SJSA1 (cell line): ENCODE data around the gene RBP4. TPM values are rescaled to one million over a fixed set of nuclear protein-coding genes. Genes with fewer than 3 reads are reported as not detected.

Experiments
- DNase-seq, 2 experiments: peaks; one replicate each; pipeline ENCODE4 v3.0.0-alpha.2; 2015 to 2020; ENCODE audit warnings: low spot score in 2 of 2, low read depth in 1 of 2
- H3K27ac ChIP-seq: fragments of 250-450 bp; sonication (Bioruptor Pico); 2 replicates; pipeline ENCODE4 v1.5.1; 2020; ENCODE audit warnings: mild to moderate bottlenecking, moderate library complexity
- H3K27me3 ChIP-seq: fragments of 250-450 bp; sonication (Bioruptor Pico); replicated peaks from 2 replicates; pipeline ENCODE4 v1.5.1; 2020; ENCODE audit warnings: mild to moderate bottlenecking, moderate library complexity
- H3K36me3 ChIP-seq: fragments of 250-450 bp; sonication (Bioruptor Pico); 2 replicates; pipeline ENCODE4 v1.5.1; 2020; ENCODE audit warnings: mild to moderate bottlenecking
- H3K4me1 ChIP-seq: fragments of 250-450 bp; sonication (Bioruptor Pico); replicated peaks from 2 replicates; pipeline ENCODE4 v1.6.1; 2021; ENCODE audit warnings: mild to moderate bottlenecking
- H3K4me3 ChIP-seq: fragments of 250-450 bp; sonication (Bioruptor Pico); 2 replicates; pipeline ENCODE4 v1.5.1; 2020; ENCODE audit warnings: mild to moderate bottlenecking
- H3K9me3 ChIP-seq: fragments of 250-450 bp; sonication (Bioruptor Pico); replicated peaks from 2 replicates; pipeline ENCODE4 v1.5.1; 2020; ENCODE audit warnings: mild to moderate bottlenecking
- total RNA-seq: library from RNA; depleted of rRNA; stranded (reverse); fragments of >200 nt; shearing (Covaris generic); gene quantifications from 2 replicates; pipeline ENCODE4 v1.2.3, GENCODE V29; 2014

The RBP4 gene
- total RNA-seq, 1 experiment from 2014 or later, result 19.3 TPM

GRCh38 chr10:93604146-93604545, 3.1 kb upstream of the RBP4 start:
- Histone ChIP-seq H3K4me3 (no peak overlapping the region), H3K36me3 (no peaks in the 10 kb centered on the region), H3K9me3 (no peaks in the 10 kb centered on the region; the same call in 1 of the 2 replicates), H3K27me3 (no peaks in the 10 kb centered on the region), H3K27ac (no peak overlapping the region), H3K4me1 (peaks cover 14% of the 10 kb centered on the region)
- DNase-seq, result no peak

- H3K27ac ChIP-seq, result no peak overlapping the region
- peaks cover 18% of the 10 kb centered on the region for H3K4me1 ChIP-seq
- H3K36me3 ChIP-seq, result no peaks in the 10 kb centered on the region
- H3K4me3 ChIP-seq, result no peak overlapping the region
- H3K27me3 ChIP-seq, result no peaks in the 10 kb centered on the region
- DNase-seq, result no peak
- no peaks in the 10 kb centered on the region for H3K9me3 ChIP-seq
Measured at GRCh38 chr10:93603023-93603422, 2.0 kb upstream of the RBP4 start.

- Histone ChIP-seq H3K27ac (peak overlapping the region; percentile 27), H3K4me3 (peak overlapping the region; percentile 43), H3K36me3 (no peaks in the 10 kb centered on the region; the same call in 1 of the 2 replicates), H3K9me3 (no peaks in the 10 kb centered on the region), H3K27me3 (no peaks in the 10 kb centered on the region), H3K4me1 (peaks cover 27% of the 10 kb centered on the region)
- peak in 1 of 2 experiments; percentile 14 for DNase-seq
Measured at GRCh38 chr10:93601774-93602162, 733 bp upstream of the RBP4 start.

- Histone ChIP-seq H3K36me3 (no peaks in the 10 kb centered on the region; the same call in 1 of the 2 replicates), H3K9me3 (no peaks in the 10 kb centered on the region), H3K4me3 (peak overlapping the region; percentile 43), H3K27me3 (no peaks in the 10 kb centered on the region), H3K4me1 (peaks cover 39% of the 10 kb centered on the region), H3K27ac (no peak overlapping the region)
- no peak for DNase-seq
Measured at GRCh38 chr10:93600446-93601145, 439 bp downstream of the RBP4 start.

GRCh38 chr10:93599778-93600177, 1.3 kb downstream of the RBP4 start:
- Histone ChIP-seq H3K9me3 (no peaks in the 10 kb centered on the region), H3K36me3 (peaks cover 3% of the 10 kb centered on the region; the same call in 1 of the 2 replicates), H3K4me1 (peaks cover 47% of the 10 kb centered on the region), H3K4me3 (no peak overlapping the region), H3K27ac (no peak overlapping the region), H3K27me3 (no peaks in the 10 kb centered on the region)
- no peak for DNase-seq

GRCh38 chr10:93599335-93599734, 1.7 kb downstream of the RBP4 start:
- Histone ChIP-seq H3K4me3 (no peak overlapping the region), H3K27me3 (no peaks in the 10 kb centered on the region), H3K4me1 (peaks cover 52% of the 10 kb centered on the region), H3K36me3 (peaks cover 3% of the 10 kb centered on the region; the same call in 1 of the 2 replicates), H3K27ac (no peak overlapping the region), H3K9me3 (no peaks in the 10 kb centered on the region)
- DNase-seq, result no peak

GRCh38 chr10:93598157-93598556, 2.9 kb downstream of the RBP4 start:
- no peak overlapping the region for H3K4me3 ChIP-seq
- no peak for DNase-seq
- peaks cover 3% of the 10 kb centered on the region; the same call in 1 of the 2 replicates for H3K36me3 ChIP-seq
- peaks cover 53% of the 10 kb centered on the region for H3K4me1 ChIP-seq
- no peak overlapping the region for H3K27ac ChIP-seq
- H3K9me3 ChIP-seq, result no peaks in the 10 kb centered on the region
- no peaks in the 10 kb centered on the region for H3K27me3 ChIP-seq

- H3K36me3 ChIP-seq, result peaks cover 3% of the 10 kb centered on the region; the same call in 1 of the 2 replicates
- H3K9me3 ChIP-seq, result no peaks in the 10 kb centered on the region
- H3K4me1 ChIP-seq, result peaks cover 50% of the 10 kb centered on the region
- H3K4me3 ChIP-seq, result no peak overlapping the region
- H3K27me3 ChIP-seq, result no peaks in the 10 kb centered on the region
- no peak overlapping the region for H3K27ac ChIP-seq
- DNase-seq, result no peak
Measured at GRCh38 chr10:93597075-93597599, 3.9 kb downstream of the RBP4 start.

GRCh38 chr10:93596539-93596938, 4.5 kb downstream of the RBP4 start:
- Histone ChIP-seq H3K4me3 (no peak overlapping the region), H3K27me3 (no peaks in the 10 kb centered on the region), H3K36me3 (peaks cover 3% of the 10 kb centered on the region; the same call in 1 of the 2 replicates), H3K27ac (peak overlapping the region; percentile 89), H3K4me1 (peaks cover 48% of the 10 kb centered on the region), H3K9me3 (no peaks in the 10 kb centered on the region)
- DNase-seq, result peak in 1 of 2 experiments; percentile 15

- peaks cover 43% of the 10 kb centered on the region for H3K4me1 ChIP-seq
- peak overlapping the region; percentile 89 for H3K27ac ChIP-seq
- no peaks in the 10 kb centered on the region for H3K27me3 ChIP-seq
- peaks cover 3% of the 10 kb centered on the region; the same call in 1 of the 2 replicates for H3K36me3 ChIP-seq
- DNase-seq, result peak; percentile 89 to 90
- no peak overlapping the region for H3K4me3 ChIP-seq
- no peaks in the 10 kb centered on the region for H3K9me3 ChIP-seq
Measured at GRCh38 chr10:93595378-93596161, 5.5 kb downstream of the RBP4 start.

- no peaks in the 10 kb centered on the region for H3K27me3 ChIP-seq
- peaks cover 43% of the 10 kb centered on the region for H3K4me1 ChIP-seq
- H3K27ac ChIP-seq, result no peak overlapping the region; the same call in 1 of the 2 replicates
- no peaks in the 10 kb centered on the region for H3K9me3 ChIP-seq
- peaks cover 3% of the 10 kb centered on the region; the same call in 1 of the 2 replicates for H3K36me3 ChIP-seq
- DNase-seq, result no peak
- H3K4me3 ChIP-seq, result no peak overlapping the region
Measured at GRCh38 chr10:93594518-93594917, 6.5 kb downstream of the RBP4 start.

GRCh38 chr10:93593749-93594148, 7.3 kb downstream of the RBP4 start:
- Histone ChIP-seq H3K9me3 (no peaks in the 10 kb centered on the region), H3K36me3 (peaks cover 3% of the 10 kb centered on the region; the same call in 1 of the 2 replicates), H3K27me3 (no peaks in the 10 kb centered on the region), H3K4me1 (peaks cover 43% of the 10 kb centered on the region), H3K27ac (no peak overlapping the region), H3K4me3 (no peak overlapping the region)
- DNase-seq, result no peak

GRCh38 chr10:93593254-93593653, 7.8 kb downstream of the RBP4 start:
- no peak overlapping the region for H3K4me3 ChIP-seq
- no peak for DNase-seq
- H3K27me3 ChIP-seq, result no peaks in the 10 kb centered on the region
- H3K9me3 ChIP-seq, result no peaks in the 10 kb centered on the region
- H3K36me3 ChIP-seq, result peaks cover 3% of the 10 kb centered on the region; the same call in 1 of the 2 replicates
- H3K27ac ChIP-seq, result no peak overlapping the region
- peaks cover 41% of the 10 kb centered on the region for H3K4me1 ChIP-seq
